DMS 273 treated with DMSO at 0.1 percent for 48 hours (cell line): ENCODE measurements around the gene TEP1.
"Not testable (repeated sequence)": the region's sequence is repeated elsewhere in the genome, so short reads cannot be mapped to it uniquely, and the experiment has no call there.

Experiments
- DNase-seq: peaks from one replicate; lab custom pipeline; 2025; lab: John Stamatoyannopoulos, UW

TEP1 gene

DNA sequence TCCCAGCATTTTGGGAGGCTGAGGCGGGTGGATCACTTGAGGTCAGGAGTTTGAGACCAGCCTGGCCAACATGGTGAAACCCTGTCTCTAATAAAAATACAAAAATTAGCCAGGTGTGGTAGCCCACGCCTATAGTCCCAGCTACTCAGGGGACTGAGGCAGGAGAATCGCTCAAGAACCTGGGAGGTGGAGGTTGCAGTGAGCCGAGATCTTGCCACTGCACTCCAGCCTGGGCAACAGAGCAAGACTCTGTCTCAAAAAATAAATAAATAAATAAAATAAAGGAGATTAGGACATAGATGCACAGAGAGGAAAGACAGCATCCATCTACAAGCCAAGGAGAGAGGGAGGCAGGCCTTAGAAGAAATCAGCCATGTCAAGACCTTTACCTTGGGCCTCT is 72.3 kb downstream of the TEP1 start:
- not testable (repeated sequence) for DNase-seq

DNA sequence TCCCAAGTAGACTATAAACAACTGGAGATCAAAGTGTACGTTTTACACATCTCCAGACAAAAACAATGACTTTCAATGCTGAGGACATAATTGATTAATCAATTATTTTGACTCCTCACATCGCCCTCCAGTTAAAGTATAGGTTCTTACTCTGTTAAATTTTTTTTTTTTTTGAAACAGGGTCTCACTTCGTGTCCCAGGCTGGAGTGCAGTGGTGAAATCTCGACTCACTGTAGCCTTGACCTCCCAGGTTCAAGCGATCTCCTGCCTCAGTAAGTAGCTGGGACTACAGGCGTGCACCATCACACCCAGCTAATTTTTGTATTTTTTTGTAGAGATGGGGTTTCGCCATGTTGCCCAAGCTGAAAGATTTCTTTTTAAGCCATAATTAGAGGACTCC is 79.3 kb downstream of the TEP1 start:
- DNase-seq: no peak

DNA sequence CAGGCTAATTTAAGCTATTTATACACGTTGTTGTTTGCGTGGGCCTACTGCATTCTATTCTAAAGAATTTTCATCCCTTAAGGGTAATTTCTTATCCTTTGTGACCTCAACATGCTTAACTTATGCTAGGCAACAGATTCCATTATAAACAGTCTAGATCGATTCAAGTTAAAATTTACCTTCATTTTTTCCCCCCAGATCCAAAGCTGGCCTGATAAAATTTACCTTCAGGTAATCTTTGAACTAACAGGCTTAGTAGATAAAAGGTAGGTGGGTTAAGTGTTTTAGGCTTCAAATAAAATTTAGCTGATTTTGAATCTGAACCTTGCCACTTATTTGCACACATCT is 79.8 kb downstream of the TEP1 start:
- no peak for DNase-seq

DNA sequence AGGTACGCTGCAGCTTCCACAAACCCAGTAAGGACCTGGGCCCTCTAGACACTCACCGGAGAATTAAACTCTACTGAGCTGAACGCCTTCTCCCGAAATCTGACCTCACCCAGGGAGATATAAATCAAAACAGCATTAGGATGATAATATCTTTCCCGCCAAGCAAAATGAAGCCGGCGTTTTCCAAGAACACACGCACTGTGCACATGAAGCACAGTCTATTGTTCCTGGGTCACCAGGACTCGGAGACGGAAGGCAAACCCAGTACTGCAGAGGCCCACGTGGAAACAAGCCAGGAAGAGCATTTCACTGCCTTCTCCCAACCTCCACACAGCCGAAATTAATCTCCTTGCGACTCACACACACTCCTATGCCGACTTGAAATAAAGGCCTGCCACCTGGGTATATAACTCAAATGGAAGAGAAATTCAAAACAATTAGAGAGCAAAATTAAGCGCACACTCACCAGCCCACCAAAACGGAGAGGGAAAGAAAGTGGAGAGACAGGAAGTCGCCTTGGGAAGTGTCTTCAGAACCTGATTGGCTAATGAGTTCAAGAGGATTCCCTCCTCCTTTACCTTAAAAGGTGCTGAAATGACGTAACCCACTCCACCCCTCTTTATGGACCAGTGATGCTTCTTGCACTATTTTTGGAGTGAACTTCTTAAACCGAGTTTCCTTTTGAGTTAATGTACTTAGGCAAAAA is 80.4 kb downstream of the TEP1 start, which contains the start of gene CCNB1IP1:
TSS of gene CCNB1IP1 (minus strand) at position 492 of the 706 bp plus-strand sequence. CDS start 16,756 bp downstream, outside the sequence.
- DNase-seq: peak; percentile 96

DNA sequence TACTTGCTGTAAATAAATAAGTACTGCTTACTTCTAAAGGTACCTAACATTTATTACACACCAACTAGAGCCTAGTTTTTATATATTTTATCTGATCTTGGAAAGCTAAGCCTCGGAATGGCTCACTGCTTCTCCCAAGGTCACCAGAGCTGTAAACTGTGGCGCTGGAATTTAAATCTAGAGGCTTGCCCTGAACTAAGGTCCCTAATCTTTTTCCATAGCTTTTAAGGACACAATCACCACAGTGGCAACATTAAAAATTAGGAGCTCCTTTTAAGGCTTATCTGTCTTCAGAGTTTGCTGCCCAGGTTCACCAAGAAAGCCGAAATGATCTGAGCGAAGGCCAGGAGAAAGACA is 80.9 kb downstream of the TEP1 start:
- DNase-seq: no peak

DNA sequence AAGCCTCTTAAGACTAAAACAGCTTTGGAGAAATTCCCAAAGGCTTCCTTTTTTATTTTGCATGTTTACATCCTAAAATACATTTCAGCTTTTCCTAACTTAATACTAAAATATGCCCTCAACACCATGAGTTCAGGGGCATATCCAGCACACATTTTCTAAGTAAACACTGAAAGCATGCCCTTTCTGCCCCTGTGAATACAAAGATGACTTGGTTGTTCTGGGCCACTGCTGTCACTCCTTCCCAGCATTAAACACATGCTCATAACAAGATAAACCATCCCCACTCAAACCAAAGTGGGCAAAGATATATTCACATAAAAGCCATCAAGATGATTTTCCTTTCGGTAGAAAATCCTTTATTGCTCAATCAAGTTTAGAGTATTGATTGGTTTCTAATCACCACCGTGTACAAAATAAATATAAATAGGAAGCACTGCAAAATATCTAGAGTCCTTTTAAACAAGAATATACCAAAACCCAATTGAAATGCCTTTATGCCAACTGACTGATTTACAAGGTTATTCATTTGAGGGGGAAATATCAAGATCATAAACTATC is 82.2 kb downstream of the TEP1 start:
- no peak for DNase-seq

DNA sequence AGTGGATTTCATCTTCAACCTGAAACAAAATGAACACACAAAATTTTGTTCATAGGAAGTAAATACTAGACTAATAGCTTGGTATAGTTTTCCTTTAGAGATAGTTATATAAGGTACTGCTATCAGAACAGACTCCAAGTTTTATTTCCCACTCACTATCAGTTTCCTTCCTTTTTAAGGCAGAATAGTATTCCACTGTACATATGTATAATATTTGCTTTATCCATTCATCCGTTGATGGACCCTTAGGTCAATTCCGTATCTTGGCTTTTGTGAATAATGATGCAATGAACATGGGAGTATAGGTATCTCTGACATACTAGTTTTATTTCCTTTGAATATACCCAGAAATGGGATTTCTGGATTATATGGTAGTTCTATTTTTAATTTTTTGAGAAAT is 83.9 kb downstream of the TEP1 start:
- DNase-seq: no peak

DNA sequence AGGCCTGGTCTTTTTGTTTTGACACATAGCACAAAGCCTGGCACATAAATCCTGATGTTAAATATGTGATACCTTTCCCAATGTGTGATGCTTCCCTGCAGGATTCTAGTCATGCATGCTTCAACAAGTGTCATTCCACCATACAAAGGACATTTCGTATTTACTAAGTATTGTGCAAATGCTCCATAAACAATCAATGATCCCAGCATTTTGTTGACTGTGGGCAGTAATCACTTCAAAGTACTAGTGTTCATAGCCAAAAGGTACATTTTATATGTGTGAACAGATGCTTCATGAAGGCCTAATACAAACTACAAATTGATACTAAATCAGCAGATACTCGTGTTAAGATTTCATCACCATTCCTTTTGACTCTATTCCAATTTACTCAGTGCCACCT is 84.6 kb downstream of the TEP1 start:
- no peak for DNase-seq

DNA sequence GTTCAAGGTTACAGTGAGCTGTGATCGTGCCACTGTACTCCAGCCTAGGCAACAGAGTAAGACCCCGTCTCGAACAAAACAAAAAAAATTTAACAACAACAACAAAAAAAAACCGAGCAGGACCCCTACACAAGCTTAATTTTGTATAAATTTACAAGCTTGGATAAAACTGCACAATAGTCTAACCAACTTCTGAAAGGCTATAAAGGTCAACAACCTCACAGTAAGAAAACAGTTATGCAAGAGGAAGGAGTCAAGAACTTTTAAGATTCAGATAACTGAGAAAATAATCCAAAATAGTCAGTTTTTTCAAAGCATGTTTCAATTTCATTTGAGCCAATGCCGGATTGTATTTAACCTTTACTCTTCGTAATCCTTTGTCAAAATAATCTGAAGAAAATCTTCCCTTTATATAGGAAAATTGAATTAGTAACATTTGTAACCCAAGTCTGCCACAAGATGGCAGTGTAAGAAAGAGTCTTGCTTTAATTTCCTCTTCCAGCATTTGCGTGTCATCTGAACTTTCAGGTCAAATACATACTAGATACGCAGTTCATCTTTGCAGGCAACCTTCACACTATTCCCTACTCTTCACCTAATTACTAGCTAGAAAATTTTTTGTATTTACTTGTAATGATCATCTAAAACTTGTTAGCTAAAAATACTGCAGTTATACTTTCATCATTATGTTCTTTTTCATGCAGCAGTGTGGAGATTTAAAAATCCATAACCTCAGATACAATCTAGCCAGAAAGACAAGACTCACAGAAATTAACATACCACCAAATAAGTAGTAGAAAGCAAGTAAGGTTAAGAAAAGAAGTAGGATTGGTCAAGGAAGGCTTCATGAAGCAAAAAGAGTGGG is 86.1 kb downstream of the TEP1 start:
- DNase-seq: peak; percentile 32

DNA sequence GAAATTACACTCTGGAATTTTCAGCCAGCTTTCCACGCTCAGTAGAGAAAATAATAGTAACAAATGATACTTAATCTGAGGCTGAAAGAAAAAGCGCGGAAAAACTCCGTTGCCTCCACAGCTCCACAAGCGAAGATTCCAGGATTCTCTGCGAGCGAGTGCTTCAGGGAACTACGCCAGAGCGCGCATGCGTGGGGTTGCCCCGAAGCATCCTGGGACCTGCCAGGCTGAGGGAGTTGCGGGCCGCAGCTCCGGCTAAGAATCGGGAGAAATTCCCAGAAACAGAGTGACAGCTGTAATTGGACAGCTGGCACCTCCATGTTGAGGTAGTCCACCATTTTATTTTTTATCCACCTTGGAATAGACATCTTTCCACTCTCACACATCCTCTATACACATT is 95.6 kb downstream of the TEP1 start:
- no peak for DNase-seq
